ENCODE data around the gene TBATA.
A peak's percentile ranks its signal among the peaks of the same experiment; 100 is the strongest.

DNA sequence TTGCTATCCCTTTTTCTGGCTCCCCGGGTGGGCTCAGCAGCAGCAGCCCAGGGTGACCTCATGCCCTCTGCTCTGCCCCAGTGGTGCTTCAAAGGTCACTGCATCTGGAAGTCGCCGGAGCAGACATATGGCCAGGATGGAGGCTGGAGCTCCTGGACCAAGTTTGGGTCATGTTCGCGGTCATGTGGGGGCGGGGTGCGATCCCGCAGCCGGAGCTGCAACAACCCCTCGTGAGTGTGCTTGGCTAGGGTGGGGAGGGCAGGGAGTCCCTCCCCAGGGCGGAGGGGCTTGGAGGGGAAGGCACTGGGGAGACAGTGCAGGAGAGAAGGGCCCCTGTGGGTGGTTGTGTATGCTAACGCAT is 46.4 kb downstream of the TBATA start:
- TF ChIP-seq, protein P1, sequence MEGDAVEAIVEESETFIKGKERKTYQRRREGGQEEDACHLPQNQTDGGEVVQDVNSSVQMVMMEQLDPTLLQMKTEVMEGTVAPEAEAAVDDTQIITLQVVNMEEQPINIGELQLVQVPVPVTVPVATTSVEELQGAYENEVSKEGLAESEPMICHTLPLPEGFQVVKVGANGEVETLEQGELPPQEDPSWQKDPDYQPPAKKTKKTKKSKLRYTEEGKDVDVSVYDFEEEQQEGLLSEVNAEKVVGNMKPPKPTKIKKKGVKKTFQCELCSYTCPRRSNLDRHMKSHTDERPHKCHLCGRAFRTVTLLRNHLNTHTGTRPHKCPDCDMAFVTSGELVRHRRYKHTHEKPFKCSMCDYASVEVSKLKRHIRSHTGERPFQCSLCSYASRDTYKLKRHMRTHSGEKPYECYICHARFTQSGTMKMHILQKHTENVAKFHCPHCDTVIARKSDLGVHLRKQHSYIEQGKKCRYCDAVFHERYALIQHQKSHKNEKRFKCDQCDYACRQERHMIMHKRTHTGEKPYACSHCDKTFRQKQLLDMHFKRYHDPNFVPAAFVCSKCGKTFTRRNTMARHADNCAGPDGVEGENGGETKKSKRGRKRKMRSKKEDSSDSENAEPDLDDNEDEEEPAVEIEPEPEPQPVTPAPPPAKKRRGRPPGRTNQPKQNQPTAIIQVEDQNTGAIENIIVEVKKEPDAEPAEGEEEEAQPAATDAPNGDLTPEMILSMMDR (IDR thresholded peaks at IDR 0.05; ENCODE audit: low read depth, low read length), result peak; percentile 2
- TF ChIP-seq POLR2A (IDR thresholded peaks at IDR 0.05; ENCODE audit: extremely low read depth, insufficient read length) (no peak), MYC (IDR thresholded peaks at IDR 0.05; ENCODE audit: low read depth, low read length) (no peak)
